RKO (cell line): Measurements from ENCODE around the gene DRD4.

Experiments
- DNase-seq: peaks from one replicate; pipeline ENCODE4 v3.0.0-alpha.2; 2016; ENCODE audit warnings: low spot score

Gene DRD4

GRCh38 chr11:636511-637332, at the start of gene DRD4:
DRD4 (plus strand) TSS chr11:637269; CDS start chr11:637305, 36 bp downstream.
- DNase-seq, result no peak

GRCh38 chr11:587546-587945, 49.5 kb upstream of the DRD4 start:
- DNase-seq, result no peak

GRCh38 chr11:587978-588380, 49.1 kb upstream of the DRD4 start:
- DNase-seq, result no peak

- DNase-seq, result no peak
Measured at GRCh38 chr11:589798-590197, 47.3 kb upstream of the DRD4 start.

GRCh38 chr11:590997-591396, 46.1 kb upstream of the DRD4 start:
- DNase-seq, result no peak

- no peak for DNase-seq
Measured at GRCh38 chr11:592501-592900, 44.6 kb upstream of the DRD4 start.

- no peak for DNase-seq
Measured at GRCh38 chr11:592918-593317, 44.2 kb upstream of the DRD4 start.

GRCh38 chr11:593347-593746, 43.7 kb upstream of the DRD4 start:
- no peak for DNase-seq

GRCh38 chr11:595400-595799, 41.7 kb upstream of the DRD4 start:
- DNase-seq, result no peak

- DNase-seq, result no peak
Measured at GRCh38 chr11:596374-596773, 40.7 kb upstream of the DRD4 start.

- no peak for DNase-seq
Measured at GRCh38 chr11:597166-597725, 39.8 kb upstream of the DRD4 start.

GRCh38 chr11:598005-598680, 38.9 kb upstream of the DRD4 start:
- DNase-seq, result no peak

- no peak for DNase-seq
Measured at GRCh38 chr11:601573-602245, 35.4 kb upstream of the DRD4 start.

- DNase-seq, result no peak
Measured at GRCh38 chr11:603154-603553, 33.9 kb upstream of the DRD4 start.

GRCh38 chr11:605286-606129, 31.6 kb upstream of the DRD4 start:
- DNase-seq, result no peak

GRCh38 chr11:606245-606644, 30.8 kb upstream of the DRD4 start:
- no peak for DNase-seq

GRCh38 chr11:607020-607780, 29.9 kb upstream of the DRD4 start:
- DNase-seq, result no peak

GRCh38 chr11:607971-608659, 29.0 kb upstream of the DRD4 start:
- no peak for DNase-seq

GRCh38 chr11:608791-609251, 28.2 kb upstream of the DRD4 start:
- DNase-seq, result no peak

- DNase-seq, result no peak
Measured at GRCh38 chr11:609341-609811, 27.7 kb upstream of the DRD4 start.
